GM18507 (cell line): Measurements from ENCODE around the gene KSR1.
"Not testable (repeated sequence)": the region's sequence is repeated elsewhere in the genome, so short reads cannot be mapped to it uniquely, and the experiment has no call there.

Experiments
- DNase-seq: peaks from one replicate; pipeline ENCODE4 v3.0.0; 2011; ENCODE audit warnings: low read depth; ENCODE audit not compliant: insufficient read length; ENCODE audit errors: extremely low spot score
- FAIRE-seq: peaks from 2 replicates; lab custom pipeline; 2011; peaks lifted over from hg19 to GRCh38; lab: Jason Lieb, UNC

Gene KSR1

GRCh38 chr17:27671977-27672480, 215.8 kb downstream of the KSR1 start:
- FAIRE-seq, DNase-seq: not testable (repeated sequence)

GRCh38 chr17:27674335-27674734, 218.1 kb downstream of the KSR1 start:
- FAIRE-seq = no peak
- DNase-seq = no peak
